ENCODE data around the gene RAD51B.

GRCh38 chr14:67900231-67900630, 80.7 kb downstream of the RAD51B start:
- TF ChIP-seq CTCF (conservative IDR thresholded peaks at IDR 0.05), result no peak
- TF ChIP-seq EZH2 (IDR thresholded peaks at IDR 0.05; ENCODE audit: low read depth), result no peak
